ENCODE results near the gene FMO2.

Gene FMO2

GRCh38 chr1:171258943-171259342 is 73.8 kb downstream of the FMO2 start:
- DNase-seq: no peak
